Measurements from ENCODE around the gene KCMF1. TPM values are rescaled to one million over a fixed set of nuclear protein-coding genes. Genes with fewer than 3 reads are reported as not detected.

Gene KCMF1
- total RNA-seq, 1 experiment from 2014 or later, result 97.8 TPM

DNA sequence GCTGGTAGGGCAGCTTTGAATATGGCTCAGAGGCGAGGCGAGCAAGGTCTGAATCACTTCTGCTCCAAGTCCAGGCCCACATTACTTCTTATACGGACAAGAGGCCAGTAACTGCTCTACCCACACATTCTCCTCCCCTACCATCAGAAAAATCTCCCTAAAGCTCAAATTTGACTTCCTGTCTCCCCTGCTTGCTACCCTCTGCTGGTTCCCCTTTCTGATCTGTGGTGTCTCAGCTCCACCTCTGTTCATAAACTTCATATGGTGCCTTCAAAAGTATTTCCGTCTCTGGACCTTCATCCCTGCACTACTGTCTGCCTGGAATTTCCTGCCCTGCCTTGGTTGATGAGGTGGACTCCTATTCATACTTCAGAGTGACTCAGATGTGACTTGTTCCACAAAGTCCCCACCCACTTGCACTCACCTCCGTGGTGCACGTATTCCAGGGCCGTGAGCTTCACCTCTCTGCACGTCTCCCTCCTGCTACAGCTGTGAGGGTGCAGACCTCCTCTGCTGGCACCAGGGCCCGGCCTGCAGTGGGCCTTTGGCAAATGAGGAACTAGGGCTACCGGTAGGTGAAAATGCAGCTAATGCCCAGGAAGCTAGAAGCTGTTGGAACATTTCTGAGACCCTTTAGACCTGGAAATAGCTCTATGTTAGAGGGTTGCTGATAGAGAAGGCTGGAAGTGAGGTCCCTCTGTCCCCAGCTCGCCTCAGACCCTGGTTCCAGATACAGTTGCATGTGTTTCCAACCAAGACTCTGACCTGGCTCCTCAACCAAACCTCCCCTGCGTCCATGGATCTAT is 24.6 kb upstream of the KCMF1 start:
- H3K9me3 ChIP-seq (ENCODE audit: insufficient read depth, low read depth), result no peaks in the 10 kb centered on the region
- peak overlapping the region; percentile 27; the same call in 1 of the 2 replicates for H3K4me3 ChIP-seq
- CTCF ChIA-PET, result interaction anchor here (0.5 to 1.8 kb wide), 6 partner anchors 11 to 366 kb away, joined by 3 to 5 read pairs (median 4); no protein-coding TSS in a partner anchor
- H3K36me3 ChIP-seq (ENCODE audit: low read depth), result no peaks in the 10 kb centered on the region
- no peaks in the 10 kb centered on the region for H3K27me3 ChIP-seq (ENCODE audit: insufficient read depth, low read depth)
- no peaks in the 10 kb centered on the region for H4K20me1 ChIP-seq (ENCODE audit: insufficient read depth)
- H3K27ac ChIP-seq, result peak overlapping the region; percentile 94
- intact Hi-C loops (cut with micrococcal nuclease; ENCODE audit: unreplicated experiment), result loop anchor here (1.0 kb wide), 1 partner anchor 12 kb away; no protein-coding TSS in a partner anchor
- H3K9me2 ChIP-seq (ENCODE audit: insufficient read depth), result no peaks in the 10 kb centered on the region
- peak; percentile 84 to 98 for DNase-seq
- no TSS peak for BruUV-seq (replicated peaks)
- H2AFZ ChIP-seq, result 0 out of 2 replicates have a peak overlapping the region, but pooled peaks have one; percentile 13
- H3K4me1 ChIP-seq (replicated peaks; ENCODE audit: insufficient read depth), result peaks cover 52% of the 10 kb centered on the region
- POLR2A ChIA-PET (ENCODE audit: unreplicated experiment), result interaction anchor here (0.5 to 1.6 kb wide), 10 partner anchors 12 to 681 kb away, joined by 3 to 30 read pairs (median 9); partner anchors contain the start of gene RETSAT
- peaks cover 40% of the 10 kb centered on the region for H3F3A ChIP-seq (ENCODE audit: insufficient read depth, low read depth)
- TF ChIP-seq, protein P1, sequence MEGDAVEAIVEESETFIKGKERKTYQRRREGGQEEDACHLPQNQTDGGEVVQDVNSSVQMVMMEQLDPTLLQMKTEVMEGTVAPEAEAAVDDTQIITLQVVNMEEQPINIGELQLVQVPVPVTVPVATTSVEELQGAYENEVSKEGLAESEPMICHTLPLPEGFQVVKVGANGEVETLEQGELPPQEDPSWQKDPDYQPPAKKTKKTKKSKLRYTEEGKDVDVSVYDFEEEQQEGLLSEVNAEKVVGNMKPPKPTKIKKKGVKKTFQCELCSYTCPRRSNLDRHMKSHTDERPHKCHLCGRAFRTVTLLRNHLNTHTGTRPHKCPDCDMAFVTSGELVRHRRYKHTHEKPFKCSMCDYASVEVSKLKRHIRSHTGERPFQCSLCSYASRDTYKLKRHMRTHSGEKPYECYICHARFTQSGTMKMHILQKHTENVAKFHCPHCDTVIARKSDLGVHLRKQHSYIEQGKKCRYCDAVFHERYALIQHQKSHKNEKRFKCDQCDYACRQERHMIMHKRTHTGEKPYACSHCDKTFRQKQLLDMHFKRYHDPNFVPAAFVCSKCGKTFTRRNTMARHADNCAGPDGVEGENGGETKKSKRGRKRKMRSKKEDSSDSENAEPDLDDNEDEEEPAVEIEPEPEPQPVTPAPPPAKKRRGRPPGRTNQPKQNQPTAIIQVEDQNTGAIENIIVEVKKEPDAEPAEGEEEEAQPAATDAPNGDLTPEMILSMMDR (conservative IDR thresholded peaks at IDR 0.05), result no peak
- no peak for TF ChIP-seq EZH2 (IDR thresholded peaks at IDR 0.05; ENCODE audit: low read depth)
- H3K4me2 ChIP-seq, result peak overlapping the region; percentile 74
- H3K79me2 ChIP-seq (ENCODE audit: low read depth), result no peaks in the 10 kb centered on the region

DNA sequence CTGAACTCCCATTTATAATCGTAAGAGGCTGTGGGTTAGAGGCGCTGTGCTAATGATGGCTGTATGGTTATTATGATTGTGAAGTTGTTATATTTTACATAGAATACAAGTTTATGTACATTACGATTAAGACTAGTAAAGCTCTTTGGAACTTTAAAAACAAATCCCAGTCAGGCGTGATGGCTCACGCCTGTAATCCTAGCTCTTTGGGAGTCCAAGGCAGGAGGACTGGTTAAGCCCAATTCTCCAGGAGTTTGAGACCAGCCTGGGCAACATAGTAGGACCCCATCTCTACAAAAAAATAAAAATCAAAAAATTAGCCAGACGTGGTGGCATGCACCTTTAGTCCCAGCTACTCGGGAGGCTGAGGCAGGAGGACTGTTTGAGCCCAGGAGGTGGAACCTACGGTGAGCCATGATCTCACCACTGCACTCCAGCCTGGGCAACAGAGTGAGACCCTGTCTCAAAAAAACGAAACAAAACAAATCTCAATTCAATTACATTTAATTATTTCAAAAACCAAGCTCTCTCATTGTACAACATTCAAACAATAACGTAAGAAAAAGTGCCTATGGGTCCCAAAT is 23.9 kb upstream of the KCMF1 start:
- Histone ChIP-seq H3K36me3 (ENCODE audit: low read depth) (no peaks in the 10 kb centered on the region), H3K9me3 (ENCODE audit: insufficient read depth, low read depth) (no peaks in the 10 kb centered on the region), H3K79me2 (ENCODE audit: low read depth) (no peaks in the 10 kb centered on the region), H3K4me3 (peak overlapping the region; percentile 17; the same call in 1 of the 2 replicates), H3K27ac (peak overlapping the region; percentile 94), H3K4me2 (peak overlapping the region; percentile 74), H2AFZ (0 out of 2 replicates have a peak overlapping the region, but pooled peaks have one; percentile 13), H4K20me1 (ENCODE audit: insufficient read depth) (no peaks in the 10 kb centered on the region), H3K4me1 (replicated peaks; ENCODE audit: insufficient read depth) (peaks cover 45% of the 10 kb centered on the region), H3F3A (ENCODE audit: insufficient read depth, low read depth) (peaks cover 34% of the 10 kb centered on the region), H3K27me3 (ENCODE audit: insufficient read depth, low read depth) (no peaks in the 10 kb centered on the region), H3K9me2 (ENCODE audit: insufficient read depth) (no peaks in the 10 kb centered on the region)
- ChIA-PET CTCF (interaction anchor here (0.6 to 1.8 kb wide), 4 partner anchors 11 to 366 kb away, joined by 3 to 4 read pairs (median 4); no protein-coding TSS in a partner anchor), POLR2A (ENCODE audit: unreplicated experiment) (interaction anchor here (0.5 to 1.6 kb wide), 3 partner anchors 11 to 27 kb away, joined by 7 to 30 read pairs (median 9); no protein-coding TSS in a partner anchor)
- TSS peak; percentile 92 for BruUV-seq (replicated peaks)
- TF ChIP-seq, protein P1 (conservative IDR thresholded peaks at IDR 0.05), result no peak
- TF ChIP-seq EZH2 (IDR thresholded peaks at IDR 0.05; ENCODE audit: low read depth), result no peak
- DNase-seq, result no peak
- intact Hi-C loops (cut with micrococcal nuclease; ENCODE audit: unreplicated experiment), result no loop called here

DNA sequence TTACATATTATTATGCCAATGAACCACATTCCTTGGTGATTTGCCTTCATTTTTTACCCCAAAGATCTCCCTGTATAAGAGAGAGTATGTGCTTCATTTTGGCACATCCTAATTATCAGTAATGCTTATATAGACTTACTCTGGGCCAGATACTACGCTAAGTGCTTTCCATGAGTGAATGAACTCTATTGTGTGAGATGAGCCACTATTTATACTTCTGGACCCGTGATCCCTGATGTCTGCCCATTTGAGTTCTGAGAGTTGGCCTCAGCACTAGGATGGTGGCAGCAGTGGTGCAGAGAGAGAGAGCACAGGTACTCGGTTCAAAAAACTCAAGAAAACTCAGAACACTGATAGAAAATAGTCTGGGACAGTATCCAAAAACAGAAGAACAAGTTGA is 17.4 kb upstream of the KCMF1 start:
- no peak overlapping the region for H3K4me2 ChIP-seq
- H3K36me3 ChIP-seq (ENCODE audit: low read depth), result no peaks in the 10 kb centered on the region
- no peaks in the 10 kb centered on the region for H3K79me2 ChIP-seq (ENCODE audit: low read depth)
- peaks cover 21% of the 10 kb centered on the region for H3K4me1 ChIP-seq (replicated peaks; ENCODE audit: insufficient read depth)
- no peak for DNase-seq
- ChIA-PET POLR2A (ENCODE audit: unreplicated experiment) (no interaction called here), CTCF (no interaction called here)
- intact Hi-C loops (cut with micrococcal nuclease; ENCODE audit: unreplicated experiment), result no loop called here
- H4K20me1 ChIP-seq (ENCODE audit: insufficient read depth), result no peaks in the 10 kb centered on the region
- no peaks in the 10 kb centered on the region for H3K27me3 ChIP-seq (ENCODE audit: insufficient read depth, low read depth)
- BruUV-seq (replicated peaks), result no TSS peak
- H3F3A ChIP-seq (ENCODE audit: insufficient read depth, low read depth), result peaks cover 20% of the 10 kb centered on the region
- H3K9me3 ChIP-seq (ENCODE audit: insufficient read depth, low read depth), result no peaks in the 10 kb centered on the region
- TF ChIP-seq, protein P1 (conservative IDR thresholded peaks at IDR 0.05), result no peak
- TF ChIP-seq EZH2 (IDR thresholded peaks at IDR 0.05; ENCODE audit: low read depth), result no peak
- no peak overlapping the region for H3K4me3 ChIP-seq
- H3K27ac ChIP-seq, result no peak overlapping the region
- H2AFZ ChIP-seq, result no peak overlapping the region
- H3K9me2 ChIP-seq (ENCODE audit: insufficient read depth), result no peaks in the 10 kb centered on the region
